Measurements from ENCODE around the gene CYSRT1.

CYSRT1 gene

DNA sequence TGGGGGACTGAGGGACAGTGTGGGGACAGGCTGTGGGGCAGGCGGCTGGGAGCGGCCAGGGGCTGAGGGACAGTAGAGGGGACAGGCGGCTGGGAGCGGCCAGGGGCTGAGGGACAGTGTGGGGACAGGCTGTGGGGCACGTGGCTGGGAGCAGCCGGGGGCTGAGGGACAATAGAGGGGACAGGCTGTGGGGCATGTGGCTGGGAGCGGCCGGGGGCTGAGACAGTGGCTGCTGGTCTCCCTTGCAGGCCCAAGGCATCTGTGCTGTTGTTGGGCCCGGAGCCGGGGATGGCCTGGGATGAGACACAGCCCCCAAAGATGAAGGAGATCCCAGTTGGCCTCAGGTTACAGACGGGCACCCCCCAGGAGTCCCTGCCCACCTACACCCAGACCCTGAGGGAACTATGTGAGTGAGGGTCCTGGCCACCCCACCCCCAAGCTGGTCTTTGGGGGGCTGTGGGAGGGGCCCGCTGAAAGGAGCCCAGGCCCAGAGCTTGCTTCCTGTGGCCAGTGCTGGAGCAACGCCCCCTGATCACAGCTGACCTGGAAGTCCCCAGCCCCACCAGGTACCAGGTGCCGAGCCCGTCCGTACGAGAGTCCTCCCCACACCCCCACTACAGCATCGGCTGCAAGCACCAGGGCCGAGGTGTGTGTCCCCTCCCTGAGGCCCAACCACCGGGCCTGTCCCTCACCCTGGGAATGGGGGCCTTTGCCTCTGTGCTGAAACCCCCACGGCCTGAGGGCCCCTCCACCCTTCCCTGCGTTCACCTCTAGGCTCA, 26.7 kb downstream of the CYSRT1 start:
- Mint-ChIP-seq H3K36me3 (ENCODE audit: low read depth) (no peaks in the 10 kb centered on the region), H3K9me3 (no peaks in the 10 kb centered on the region), H3K27me3 (ENCODE audit: low read depth) (no peaks in the 10 kb centered on the region), H3K27ac (peak overlapping the region in 1 of 3 experiments; percentile 35), H3K4me1 (peaks cover 5% of the 10 kb centered on the region), H3K4me3 (no peak overlapping the region)
- TF ChIP-seq CTCF (IDR thresholded peaks at IDR 0.05; ENCODE audit: unreplicated experiment in 3 of 3), result no peak

GRCh38 chr9:137252555-137253506, 27.9 kb downstream of the CYSRT1 start:
- no peak for TF ChIP-seq CTCF (IDR thresholded peaks at IDR 0.05; ENCODE audit: unreplicated experiment in 3 of 3)
- H3K36me3 Mint-ChIP-seq (ENCODE audit: low read depth), result no peaks in the 10 kb centered on the region

DNA sequence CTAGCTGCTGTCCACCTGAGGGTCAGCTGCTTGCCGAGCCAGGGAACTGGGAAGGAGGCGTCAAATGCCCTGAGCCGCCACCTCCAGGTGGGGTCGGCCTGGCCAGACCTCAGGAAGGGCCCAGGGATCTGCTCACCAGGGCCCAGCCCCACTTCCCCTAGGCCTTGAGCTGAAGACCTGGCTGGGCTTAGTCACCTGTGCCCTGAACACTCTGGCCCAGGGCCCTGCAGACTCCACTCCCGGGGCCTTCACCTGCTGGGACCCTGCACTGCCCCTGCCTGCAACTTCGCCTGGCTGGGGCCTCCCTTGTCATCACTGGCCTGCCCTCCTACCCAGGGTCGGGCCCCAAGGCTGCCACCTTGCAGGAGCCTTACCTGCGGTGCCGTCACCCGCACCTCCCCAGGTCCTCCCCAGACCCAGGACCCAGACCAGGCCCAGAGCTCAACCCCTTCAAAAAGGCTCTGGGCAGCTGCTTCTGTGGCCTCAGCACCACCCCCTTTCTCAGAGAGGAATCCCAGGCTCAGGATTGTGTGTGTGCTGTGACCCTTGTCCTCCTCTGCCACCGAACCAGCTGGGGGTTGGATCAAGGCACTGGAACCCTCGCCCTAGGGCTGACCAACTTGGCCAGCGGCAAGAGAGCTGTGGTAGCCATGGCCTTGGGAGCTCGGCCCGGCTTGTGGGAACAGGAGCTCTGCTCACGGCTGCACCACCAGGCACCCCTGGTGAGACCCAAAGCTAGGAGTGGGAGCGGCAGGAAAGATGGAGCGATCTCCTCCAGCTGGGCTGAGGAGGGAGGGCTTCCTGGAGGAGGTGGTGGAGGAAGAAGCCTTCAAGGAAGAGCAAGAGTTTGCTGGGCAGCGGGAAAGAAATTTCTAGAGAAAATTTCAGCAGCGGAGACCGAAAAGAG, 29.0 kb downstream of the CYSRT1 start:
- H3K27me3 Mint-ChIP-seq (ENCODE audit: low read depth), result no peaks in the 10 kb centered on the region
- H3K4me1 Mint-ChIP-seq, result no peaks in the 10 kb centered on the region
- H3K9me3 Mint-ChIP-seq, result no peaks in the 10 kb centered on the region
- H3K36me3 Mint-ChIP-seq (ENCODE audit: low read depth), result peaks cover 4% of the 10 kb centered on the region
- TF ChIP-seq CTCF (IDR thresholded peaks at IDR 0.05; ENCODE audit: unreplicated experiment in 3 of 3), result no peak
- H3K4me3 Mint-ChIP-seq, result peak overlapping the region; percentile 93 to 95 (median 94)
- H3K27ac Mint-ChIP-seq, result peak overlapping the region; percentile 40 to 98 (median 69)

More at GRCh38 chr9:137252555-137253506, 27.9 kb downstream of the CYSRT1 start:
- Mint-ChIP-seq H3K27me3 (ENCODE audit: low read depth) (no peaks in the 10 kb centered on the region), H3K4me1 (no peaks in the 10 kb centered on the region), H3K27ac (peak overlapping the region in 1 of 3 experiments; percentile 66), H3K9me3 (no peaks in the 10 kb centered on the region), H3K4me3 (peak overlapping the region; percentile 56 to 69 (median 61))

GRCh38 chr9:137254624-137255447, 29.9 kb downstream of the CYSRT1 start, which contains the start of gene NELFB:
Gene NELFB, plus strand, starts transcription at chr9:137255327.
- H3K9me3 Mint-ChIP-seq, result no peaks in the 10 kb centered on the region
- TF ChIP-seq CTCF (IDR thresholded peaks at IDR 0.05; ENCODE audit: unreplicated experiment in 3 of 3), result no peak
- H3K4me1 Mint-ChIP-seq, result no peaks in the 10 kb centered on the region
- H3K4me3 Mint-ChIP-seq, result peak within 1 kb of the TSS; percentile 93 to 95 (median 94)
- peak within 1 kb of the TSS; percentile 40 to 98 (median 69) for H3K27ac Mint-ChIP-seq
- peaks cover 8% of the 10 kb centered on the region for H3K36me3 Mint-ChIP-seq (ENCODE audit: low read depth)
- no peaks in the 10 kb centered on the region for H3K27me3 Mint-ChIP-seq (ENCODE audit: low read depth)
